WERI-Rb-1 (cell line): ENCODE data around the gene FGF14.

ENCODE experiments used
- DNase-seq: peaks from one replicate; pipeline ENCODE4 v3.0.0-alpha.2; 2020
- H3K27ac ChIP-seq: fragments of 250-450 bp; sonication (Bioruptor Pico); 2 replicates; pipeline ENCODE4 v1.5.1; 2020; ENCODE audit warnings: mild to moderate bottlenecking, moderate library complexity
- H3K27me3 ChIP-seq: fragments of 250-450 bp; sonication (Bioruptor Pico); 2 replicates; pipeline ENCODE4 v1.5.1; 2021; ENCODE audit warnings: mild to moderate bottlenecking, low read depth, moderate library complexity; ENCODE audit not compliant: insufficient read depth, severe bottlenecking
- H3K36me3 ChIP-seq: fragments of 250-450 bp; sonication (Bioruptor Pico); 2 replicates; pipeline ENCODE4 v1.5.1; 2020; ENCODE audit warnings: mild to moderate bottlenecking, moderate library complexity
- H3K4me3 ChIP-seq: 2 replicates; pipeline ENCODE4 v1.5.1; 2011; ENCODE audit warnings: low read depth, mild to moderate bottlenecking, control low read depth, low read length
- H3K9me3 ChIP-seq: fragments of 250-450 bp; sonication (Bioruptor Pico); 2 replicates; pipeline ENCODE4 v1.5.1; 2021; ENCODE audit warnings: mild to moderate bottlenecking, moderate library complexity; ENCODE audit not compliant: severe bottlenecking
- TF ChIP-seq, protein P1 (sequence below): IDR thresholded peaks from 2 replicates; pipeline ENCODE4 v1.5.1; 2011; ENCODE audit warnings: low read depth, mild to moderate bottlenecking, control low read depth, inconsistent platforms, low read length

FGF14 gene

DNA sequence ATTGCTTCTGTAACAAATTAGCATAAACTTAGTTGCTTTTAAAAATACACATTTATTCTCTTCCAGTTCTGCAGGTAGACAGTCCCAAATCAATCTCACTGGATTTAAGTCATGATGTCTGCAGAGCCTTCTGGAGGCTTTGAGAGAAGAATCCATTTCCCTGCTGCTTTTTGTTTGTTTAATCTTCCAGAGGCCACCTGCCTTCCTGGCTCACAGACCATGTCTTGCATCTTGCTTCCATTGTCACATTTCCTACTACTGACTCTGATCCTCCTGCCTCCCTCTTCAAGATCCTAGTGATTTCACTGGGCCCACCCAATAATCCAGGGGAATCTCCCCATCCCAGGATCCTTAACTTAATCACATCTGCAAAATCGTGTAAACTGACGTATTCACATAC, 476.1 kb downstream of the FGF14 start:
- H3K36me3 ChIP-seq: no peaks in the 10 kb centered on the region
- no peak overlapping the region for H3K4me3 ChIP-seq
- DNase-seq: peak; percentile 56
- no peaks in the 10 kb centered on the region for H3K9me3 ChIP-seq
- H3K27me3 ChIP-seq: no peaks in the 10 kb centered on the region
- H3K27ac ChIP-seq: no peak overlapping the region; the same call in 1 of the 2 replicates
- TF ChIP-seq, protein P1, sequence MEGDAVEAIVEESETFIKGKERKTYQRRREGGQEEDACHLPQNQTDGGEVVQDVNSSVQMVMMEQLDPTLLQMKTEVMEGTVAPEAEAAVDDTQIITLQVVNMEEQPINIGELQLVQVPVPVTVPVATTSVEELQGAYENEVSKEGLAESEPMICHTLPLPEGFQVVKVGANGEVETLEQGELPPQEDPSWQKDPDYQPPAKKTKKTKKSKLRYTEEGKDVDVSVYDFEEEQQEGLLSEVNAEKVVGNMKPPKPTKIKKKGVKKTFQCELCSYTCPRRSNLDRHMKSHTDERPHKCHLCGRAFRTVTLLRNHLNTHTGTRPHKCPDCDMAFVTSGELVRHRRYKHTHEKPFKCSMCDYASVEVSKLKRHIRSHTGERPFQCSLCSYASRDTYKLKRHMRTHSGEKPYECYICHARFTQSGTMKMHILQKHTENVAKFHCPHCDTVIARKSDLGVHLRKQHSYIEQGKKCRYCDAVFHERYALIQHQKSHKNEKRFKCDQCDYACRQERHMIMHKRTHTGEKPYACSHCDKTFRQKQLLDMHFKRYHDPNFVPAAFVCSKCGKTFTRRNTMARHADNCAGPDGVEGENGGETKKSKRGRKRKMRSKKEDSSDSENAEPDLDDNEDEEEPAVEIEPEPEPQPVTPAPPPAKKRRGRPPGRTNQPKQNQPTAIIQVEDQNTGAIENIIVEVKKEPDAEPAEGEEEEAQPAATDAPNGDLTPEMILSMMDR: no peak

DNA sequence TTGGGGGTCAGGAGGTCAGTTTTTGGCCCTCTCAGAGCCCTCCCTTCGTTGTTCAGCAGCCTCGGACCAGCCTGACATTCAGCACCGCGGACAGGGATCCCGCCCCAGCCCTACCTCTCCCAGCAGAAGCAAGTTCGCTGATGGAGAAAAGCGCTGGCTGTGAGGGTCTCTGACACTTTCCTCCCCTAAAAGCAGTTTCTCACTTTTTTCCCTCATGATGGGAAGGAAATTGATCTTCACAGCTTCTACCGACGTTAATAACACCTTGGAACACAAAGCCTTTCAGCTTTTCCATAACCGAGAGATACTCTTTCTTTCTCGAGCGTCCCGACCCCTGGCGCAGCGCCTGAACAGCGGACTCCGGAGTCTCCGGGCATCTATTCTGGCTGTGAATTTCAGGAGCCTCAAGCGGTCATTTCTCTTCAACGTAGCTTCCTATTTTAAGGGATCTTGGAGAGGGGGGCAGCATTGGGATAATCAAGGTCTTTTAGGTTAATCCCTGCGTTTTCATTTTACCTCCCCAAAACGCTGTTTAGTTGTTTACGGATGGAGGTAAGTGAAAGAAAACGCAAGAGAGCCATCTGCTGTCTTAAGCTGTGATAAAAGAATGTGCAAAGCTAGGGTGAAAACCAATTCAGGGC, 482.2 kb downstream of the FGF14 start:
- Histone ChIP-seq H3K27me3 (peaks cover 16% of the 10 kb centered on the region), H3K4me3 (peak overlapping the region; percentile 64), H3K9me3 (no peaks in the 10 kb centered on the region), H3K27ac (no peak overlapping the region), H3K36me3 (no peaks in the 10 kb centered on the region)
- peak; percentile 45 for DNase-seq
- TF ChIP-seq, protein P1: peak; percentile 32; the same call in 1 of the 2 replicates

GRCh38 chr13:101917833-101918661, 483.8 kb downstream of the FGF14 start:
- H3K27me3 ChIP-seq: peaks cover 16% of the 10 kb centered on the region
- DNase-seq: peak; percentile 92

GRCh38 chr13:101917475-101917810, 484.4 kb downstream of the FGF14 start:
- no peaks in the 10 kb centered on the region for H3K9me3 ChIP-seq
- TF ChIP-seq, protein P1: no peak
- H3K27me3 ChIP-seq: peaks cover 16% of the 10 kb centered on the region
- peak overlapping the region; percentile 70 for H3K4me3 ChIP-seq
- H3K27ac ChIP-seq: no peak overlapping the region
- DNase-seq: peak; percentile 75
- H3K36me3 ChIP-seq: no peaks in the 10 kb centered on the region

More at GRCh38 chr13:101917833-101918661, 483.8 kb downstream of the FGF14 start:
- TF ChIP-seq, protein P1: peak; percentile 25
- Histone ChIP-seq H3K9me3 (no peaks in the 10 kb centered on the region), H3K4me3 (peak overlapping the region; percentile 70), H3K27ac (peak overlapping the region; percentile 53), H3K36me3 (no peaks in the 10 kb centered on the region)

- no peak for DNase-seq
- Histone ChIP-seq H3K36me3 (no peaks in the 10 kb centered on the region), H3K27me3 (peaks cover 16% of the 10 kb centered on the region), H3K9me3 (no peaks in the 10 kb centered on the region), H3K27ac (no peak overlapping the region), H3K4me3 (peak overlapping the region; percentile 70)
- TF ChIP-seq, protein P1: no peak
Measured at GRCh38 chr13:101916775-101917474, 484.9 kb downstream of the FGF14 start.
